Gastroesophageal sphincter (tissue), 4 donors: Measurements from ENCODE around the gene METAP1D. TPM values are rescaled to one million over a fixed set of nuclear protein-coding genes. Genes with fewer than 3 reads are reported as not detected.
"Not testable (repeated sequence)": the region's sequence is repeated elsewhere in the genome, so short reads cannot be mapped to it uniquely, and the experiment has no call there.

ENCODE experiments used
- ATAC-seq: fragments of 150-250 bp; one replicate; pipeline ENCODE4 v1.9.1; 2016; ENCODE audit warnings: mild to moderate bottlenecking, moderate library complexity
- H3K27ac ChIP-seq, 4 donors: fragments of 200-600 bp; sonication (generic) in 3 of 4; 1 replicate in 3 of 4; 2 replicates in 1 of 4; pipeline ENCODE4 v1.5.1; 2016 to 2019
- H3K27me3 ChIP-seq: fragments of 200-600 bp; sonication (generic); one replicate; pipeline ENCODE4 v1.5.1; 2019
- H3K36me3 ChIP-seq, 2 donors: fragments of 200-600 bp; sonication (generic); one replicate each; pipeline ENCODE4 v1.5.1; 2019; ENCODE audit warnings: control low read depth in 1 of 2
- H3K4me1 ChIP-seq, 3 donors: fragments of 200-600 bp; sonication (generic); 1 replicate in 2 of 3; 2 replicates in 1 of 3; pipeline ENCODE4 v1.5.1; 2016 to 2019; ENCODE audit warnings: control low read depth in 2 of 3
- H3K4me3 ChIP-seq, 2 donors: fragments of 200-600 bp; sonication (generic); one replicate each; pipeline ENCODE4 v1.5.1; 2019; ENCODE audit warnings: mild to moderate bottlenecking in 1 of 2, moderate library complexity in 1 of 2
- H3K9me3 ChIP-seq, 3 donors: fragments of 200-600 bp; sonication (generic); one replicate each; pipeline ENCODE4 v1.5.1; 2017 to 2019; ENCODE audit warnings: control low read depth in 2 of 3
- EP300 ChIP-seq: sonication (generic); formaldehyde crosslinking; IDR thresholded peaks from one replicate; pipeline ENCODE4 v1.6.1; 2017; ENCODE audit warnings: antibody characterized with exemption, mild to moderate bottlenecking
- POLR2A ChIP-seq, 2 donors: fragments of 450-650 bp; IDR thresholded peaks; one replicate each; pipeline ENCODE4 v1.6.1; 2017; ENCODE audit warnings: antibody characterized with exemption in 2 of 2, mild to moderate bottlenecking in 2 of 2, moderate library complexity in 1 of 2
- POLR2AphosphoS5 ChIP-seq: sonication (generic); formaldehyde crosslinking; IDR thresholded peaks from one replicate; pipeline ENCODE4 v1.6.1; 2017; ENCODE audit warnings: antibody characterized with exemption
- WGBS, 2 donors: methylation state at CpG; one replicate each; pipeline ENCODE4 v1.1.5; 2018; ENCODE audit warnings: low coverage in 1 of 2; 5-methylcytosine and 5-hydroxymethylcytosine counted together
- total RNA-seq, 4 donors: library from RNA; depleted of rRNA; stranded (reverse); fragments of >200 nt; gene quantifications; one replicate each; pipeline ENCODE4 v1.1.0, GENCODE V29; 2016
- TF ChIP-seq, protein P1 (sequence below), 4 experiments: fragments of 200-600 bp in 2 of 4; fragments of 450-650 bp in 2 of 4; sonication (generic) in 1 of 4; IDR thresholded peaks; one replicate each; pipeline ENCODE4 v1.5.1; 2017 to 2019; ENCODE audit warnings: antibody characterized with exemption in 4 of 4, mild to moderate bottlenecking in 2 of 4, moderate library complexity in 2 of 4

The METAP1D gene
- total RNA-seq, 4 donors from 2014 or later, result 1.8 to 9.2 (median 4.2) TPM

GRCh38 chr2:172113617-172114016 is 113.9 kb downstream of the METAP1D start:
- TF ChIP-seq POLR2A (IDR thresholded peaks at IDR 0.05) (no peak), POLR2AphosphoS5 (no peak), EP300 (no peak)
- TF ChIP-seq, protein P1, sequence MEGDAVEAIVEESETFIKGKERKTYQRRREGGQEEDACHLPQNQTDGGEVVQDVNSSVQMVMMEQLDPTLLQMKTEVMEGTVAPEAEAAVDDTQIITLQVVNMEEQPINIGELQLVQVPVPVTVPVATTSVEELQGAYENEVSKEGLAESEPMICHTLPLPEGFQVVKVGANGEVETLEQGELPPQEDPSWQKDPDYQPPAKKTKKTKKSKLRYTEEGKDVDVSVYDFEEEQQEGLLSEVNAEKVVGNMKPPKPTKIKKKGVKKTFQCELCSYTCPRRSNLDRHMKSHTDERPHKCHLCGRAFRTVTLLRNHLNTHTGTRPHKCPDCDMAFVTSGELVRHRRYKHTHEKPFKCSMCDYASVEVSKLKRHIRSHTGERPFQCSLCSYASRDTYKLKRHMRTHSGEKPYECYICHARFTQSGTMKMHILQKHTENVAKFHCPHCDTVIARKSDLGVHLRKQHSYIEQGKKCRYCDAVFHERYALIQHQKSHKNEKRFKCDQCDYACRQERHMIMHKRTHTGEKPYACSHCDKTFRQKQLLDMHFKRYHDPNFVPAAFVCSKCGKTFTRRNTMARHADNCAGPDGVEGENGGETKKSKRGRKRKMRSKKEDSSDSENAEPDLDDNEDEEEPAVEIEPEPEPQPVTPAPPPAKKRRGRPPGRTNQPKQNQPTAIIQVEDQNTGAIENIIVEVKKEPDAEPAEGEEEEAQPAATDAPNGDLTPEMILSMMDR (IDR thresholded peaks at IDR 0.05), result peak in 3 of 4 experiments; percentile 31 to 47 (median 46)
- Histone ChIP-seq H3K4me3 (no peak overlapping the region), H3K36me3 (no peaks in the 10 kb centered on the region), H3K27me3 (peaks cover 46% of the 10 kb centered on the region), H3K27ac (no peak overlapping the region), H3K9me3 (no peaks in the 10 kb centered on the region), H3K4me1 (no peaks in the 10 kb centered on the region)
- WGBS, 2 donors, result 12 to 13% methylated on average over 2 of the region's 2 CpGs
- no peak for ATAC-seq

GRCh38 chr2:172114176-172114575 is 114.4 kb downstream of the METAP1D start:
- H3K27ac ChIP-seq, H3K36me3 ChIP-seq, H3K9me3 ChIP-seq, H3K4me1 ChIP-seq, ATAC-seq, H3K4me3 ChIP-seq: not testable (repeated sequence)
- 89 to 90% methylated on average over 5 to 6 of the region's 6 CpGs for WGBS, 2 donors
- peaks cover 40% of the 10 kb centered on the region for H3K27me3 ChIP-seq

DNA sequence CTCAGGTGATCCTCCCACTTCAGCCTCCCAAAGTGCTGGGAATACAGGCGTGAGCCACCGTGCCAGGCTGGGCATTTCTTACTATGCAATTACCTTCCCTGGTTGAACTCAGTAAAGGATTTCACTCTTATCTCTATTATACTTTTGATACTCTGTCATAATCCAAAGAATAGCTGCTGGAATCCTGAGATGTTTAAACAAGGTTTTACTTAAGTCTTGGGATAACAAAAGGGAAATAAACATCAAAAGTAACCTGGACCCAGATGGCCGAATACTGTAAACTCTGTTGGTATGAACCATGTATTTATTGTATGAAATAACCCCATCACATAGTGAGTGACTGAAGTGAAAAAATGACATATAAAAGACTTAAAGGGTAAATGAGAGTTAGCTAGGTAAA is 114.8 kb downstream of the METAP1D start:
- no peak for TF ChIP-seq POLR2AphosphoS5

DNA sequence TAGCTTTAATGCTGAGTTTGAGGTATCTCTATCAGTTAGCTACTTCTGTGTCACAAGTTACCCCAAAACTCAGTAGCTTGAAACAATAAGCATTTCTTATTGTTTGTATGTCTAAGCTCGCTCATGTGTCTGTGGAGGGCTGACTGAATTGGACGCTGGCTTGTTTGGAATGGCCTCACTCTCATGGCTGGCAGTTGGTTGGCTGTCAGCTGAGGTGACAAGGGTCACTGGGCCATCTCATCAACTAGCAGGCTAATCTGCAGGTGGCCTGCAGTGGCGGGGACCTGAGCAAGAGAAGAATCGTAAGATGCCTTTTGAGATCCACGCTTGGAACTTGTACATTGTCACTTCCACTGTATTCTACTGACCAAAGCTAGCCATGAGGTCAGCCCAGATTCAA is 116.4 kb downstream of the METAP1D start:
- Histone ChIP-seq H3K36me3 (no peaks in the 10 kb centered on the region), H3K4me1 (no peaks in the 10 kb centered on the region), H3K27me3 (peaks cover 24% of the 10 kb centered on the region), H3K27ac (no peak overlapping the region), H3K9me3 (no peaks in the 10 kb centered on the region), H3K4me3 (no peak overlapping the region)
- no peak for ATAC-seq
- no peak for TF ChIP-seq EP300
- TF ChIP-seq, protein P1 (IDR thresholded peaks at IDR 0.05), result no peak
- TF ChIP-seq POLR2AphosphoS5, result no peak
- TF ChIP-seq POLR2A (IDR thresholded peaks at IDR 0.05), result no peak
- 43 to 54% methylated on average over 2 to 4 of the region's 5 CpGs for WGBS, 2 donors

More for the DNA sequence above, 114.8 kb downstream of the METAP1D start:
- WGBS, 2 donors, result 53 to 67% methylated on average over 3 of the region's 3 CpGs
- H3K4me3 ChIP-seq, result no peak overlapping the region
- no peak for ATAC-seq
- H3K27me3 ChIP-seq, result peaks cover 36% of the 10 kb centered on the region
- no peaks in the 10 kb centered on the region for H3K36me3 ChIP-seq
- H3K4me1 ChIP-seq, result no peaks in the 10 kb centered on the region
- no peak overlapping the region for H3K27ac ChIP-seq
- H3K9me3 ChIP-seq, result no peaks in the 10 kb centered on the region

DNA sequence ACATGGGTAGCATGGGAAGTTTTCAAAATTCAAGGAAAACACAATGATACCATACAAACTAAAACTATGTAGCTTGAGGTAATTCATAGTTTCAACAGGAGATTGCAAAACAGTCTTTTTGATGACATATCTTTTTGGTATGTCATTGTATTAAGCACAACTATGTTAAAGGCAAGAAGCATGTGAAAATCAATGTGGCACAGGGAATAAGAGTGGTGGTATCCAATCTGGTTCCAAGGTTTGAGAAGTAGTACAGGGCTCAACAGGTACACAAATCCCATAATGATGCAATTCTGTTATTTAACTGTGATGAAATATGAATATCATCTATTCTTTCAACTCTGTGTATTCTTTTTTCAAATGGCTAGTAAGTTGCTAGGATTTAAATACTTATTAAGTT is 119.3 kb downstream of the METAP1D start:
- no peak for TF ChIP-seq POLR2A (IDR thresholded peaks at IDR 0.05)
- TF ChIP-seq, protein P1 (IDR thresholded peaks at IDR 0.05), result no peak
- Histone ChIP-seq H3K4me3 (no peak overlapping the region), H3K27ac (no peak overlapping the region), H3K9me3 (no peaks in the 10 kb centered on the region), H3K36me3 (no peaks in the 10 kb centered on the region), H3K27me3 (peaks cover 14% of the 10 kb centered on the region), H3K4me1 (no peaks in the 10 kb centered on the region)
- ATAC-seq, result no peak

GRCh38 chr2:172120118-172120517 is 120.4 kb downstream of the METAP1D start:
- Histone ChIP-seq H3K4me1 (no peaks in the 10 kb centered on the region), H3K4me3 (no peak overlapping the region), H3K36me3 (no peaks in the 10 kb centered on the region), H3K27me3 (peaks cover 6% of the 10 kb centered on the region), H3K27ac (no peak overlapping the region), H3K9me3 (no peaks in the 10 kb centered on the region)
- no peak for ATAC-seq
- TF ChIP-seq, protein P1 (IDR thresholded peaks at IDR 0.05), result no peak
- no peak for TF ChIP-seq POLR2A (IDR thresholded peaks at IDR 0.05)
- no peak for TF ChIP-seq EP300
- 36 to 71% methylated on average over 2 of the region's 2 CpGs for WGBS, 2 donors
